Suppressor macrophage treated with lipopolysaccharide for 1 hour (primary cell): ENCODE results near the gene HOXB5.

Experiments
- DNase-seq, 3 donors: peaks; one replicate each; pipeline ENCODE4 v3.0.0-alpha.2; 2020 to 2022

HOXB5 gene

GRCh38 chr17:48615047-48615962 is 21.7 kb upstream of the HOXB5 start, which contains the start of gene HOXB8:
Gene HOXB8, minus strand, starts transcription at chr17:48615292. Its CDS starts 588 bp downstream, at chr17:48614704.
- no peak for DNase-seq

GRCh38 chr17:48613862-48614694 is 20.5 kb upstream of the HOXB5 start:
- DNase-seq: no peak

GRCh38 chr17:48612854-48613691 is 19.5 kb upstream of the HOXB5 start:
- DNase-seq: peak; percentile 39 to 67 (median 48)

- DNase-seq: no peak
Observed at GRCh38 chr17:48612456-48612853, 18.9 kb upstream of the HOXB5 start.

GRCh38 chr17:48611681-48612455 is 18.3 kb upstream of the HOXB5 start:
- no peak for DNase-seq

- DNase-seq: peak in 2 of 3 donors; percentile 46 to 55
Observed at GRCh38 chr17:48611213-48611612, 17.6 kb upstream of the HOXB5 start.

GRCh38 chr17:48610282-48611211 is 17.0 kb upstream of the HOXB5 start, which contains the start of gene HOXB7:
Gene HOXB7, minus strand, starts transcription at chr17:48611017. Its CDS starts 99 bp downstream, at chr17:48610918.
- peak; percentile 28 to 70 (median 52) for DNase-seq

GRCh38 chr17:48609759-48610281 is 16.2 kb upstream of the HOXB5 start:
- no peak for DNase-seq

GRCh38 chr17:48609033-48609432 is 15.5 kb upstream of the HOXB5 start:
- no peak for DNase-seq

GRCh38 chr17:48608494-48608834 is 14.9 kb upstream of the HOXB5 start:
- DNase-seq: no peak

- no peak for DNase-seq
Observed at GRCh38 chr17:48606892-48607614, 13.5 kb upstream of the HOXB5 start.

GRCh38 chr17:48605991-48606891 is 12.7 kb upstream of the HOXB5 start:
- DNase-seq: no peak

GRCh38 chr17:48605409-48605919 is 11.9 kb upstream of the HOXB5 start:
- no peak for DNase-seq

- no peak for DNase-seq
Observed at GRCh38 chr17:48604770-48605329, 11.3 kb upstream of the HOXB5 start, which contains the start of gene HOXB6. Gene HOXB6, minus strand, starts transcription at chr17:48604986. Its CDS starts 6,836 bp downstream, at chr17:48598150.

- no peak for DNase-seq
Observed at GRCh38 chr17:48603959-48604769, 10.6 kb upstream of the HOXB5 start.

GRCh38 chr17:48601539-48602425 is 8.2 kb upstream of the HOXB5 start:
- no peak for DNase-seq
